ENCODE measurements around the gene CREB3L1.

GRCh38 chr11:46348566-46349401, 71.3 kb downstream of the CREB3L1 start:
- TF ChIP-seq POLR2A (IDR thresholded peaks at IDR 0.05; ENCODE audit: low read length) (no peak), GATA1 (IDR thresholded peaks at IDR 0.05; ENCODE audit: low read depth, low read length) (no peak)

All from erythroblast (primary cell).